HuH-7 (cell line): ENCODE results near the gene PDLIM1.
"Not testable (repeated sequence)": the region's sequence is repeated elsewhere in the genome, so short reads cannot be mapped to it uniquely, and the experiment has no call there.

Source experiments
- DNase-seq: peaks from one replicate; pipeline ENCODE4 v3.0.0; 2011; ENCODE audit warnings: low spot score

The PDLIM1 gene

DNA sequence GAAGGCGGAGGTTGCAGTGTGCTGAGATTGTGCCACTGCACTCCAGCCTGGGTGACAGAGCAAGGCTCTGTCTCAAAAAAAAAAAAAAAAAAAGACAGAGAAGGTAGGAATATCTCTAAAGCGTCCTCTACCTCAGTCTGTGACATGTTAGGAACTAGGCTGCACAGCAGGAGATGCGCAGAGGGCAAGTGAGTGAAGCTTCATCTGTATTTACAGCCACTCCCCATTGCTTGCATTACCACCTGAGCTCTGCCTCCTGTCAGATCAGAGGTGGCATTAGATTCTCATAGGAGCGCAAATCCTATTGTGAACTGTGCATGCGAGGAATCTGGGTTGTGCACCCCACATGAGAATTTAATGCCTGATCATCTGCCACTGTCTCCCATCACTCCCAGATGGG, 87.9 kb downstream of the PDLIM1 start:
- not testable (repeated sequence) for DNase-seq

- DNase-seq: no peak
These were observed 89.1 kb downstream of the PDLIM1 start for GRCh38 chr10:95201736-95202135.

GRCh38 chr10:95196046-95196445, 94.8 kb downstream of the PDLIM1 start:
- no peak for DNase-seq

DNA sequence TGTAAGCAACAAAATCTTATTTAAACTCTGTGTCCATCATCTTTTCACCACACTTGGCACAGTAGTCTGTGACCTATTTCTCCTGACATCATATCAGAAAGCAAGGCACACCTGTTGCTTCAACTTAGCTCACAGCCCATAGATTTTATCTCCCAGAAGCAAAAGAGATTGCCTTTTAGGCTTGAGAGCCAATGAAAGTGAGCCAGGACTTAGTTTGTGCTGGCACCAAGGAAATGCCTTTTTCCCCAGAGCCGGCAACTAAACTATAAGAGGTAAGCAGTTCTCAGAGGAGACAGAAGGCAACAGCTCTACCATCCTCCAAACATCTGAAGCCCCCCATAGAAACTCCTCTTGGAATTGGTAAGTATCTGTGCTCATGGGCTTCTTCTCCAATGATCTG, 96.9 kb downstream of the PDLIM1 start, which contains the start of gene ACSM6:
ACSM6 (plus strand) TSS at position 295 of the 400 bp plus-strand sequence. CDS start 248 bp downstream, outside the sequence.
- DNase-seq: no peak

GRCh38 chr10:95188593-95188992, 102.2 kb downstream of the PDLIM1 start:
- no peak for DNase-seq

- DNase-seq: no peak
These were observed 103.2 kb downstream of the PDLIM1 start for GRCh38 chr10:95187617-95188016.
